MM.1S (cell line): ENCODE data around the gene APOO.

Experiments
- DNase-seq: peaks from one replicate; pipeline ENCODE4 v3.0.0-alpha.2; 2015
- H2AFZ ChIP-seq: fragments of 300-600 bp; sonication (generic); 2 replicates; pipeline ENCODE4 v1.6.0; 2016; ENCODE audit warnings: antibody characterized with exemption, low read length
- H3F3A ChIP-seq: fragments of 300-600 bp; sonication (generic); 2 replicates; pipeline ENCODE4 v1.6.1; 2016; ENCODE audit warnings: mild to moderate bottlenecking, antibody characterized with exemption, low read length, moderate library complexity, mixed read lengths; ENCODE audit not compliant: insufficient read depth
- H3K27ac ChIP-seq: fragments of 300-600 bp; sonication (generic); 2 replicates; pipeline ENCODE4 v1.5.1; 2016; ENCODE audit warnings: mild to moderate bottlenecking, low read length
- H3K27me3 ChIP-seq: fragments of 300-600 bp; sonication (generic); replicated peaks from 2 replicates; pipeline ENCODE4 v1.6.0; 2016; ENCODE audit warnings: low read length; ENCODE audit not compliant: insufficient read depth
- H3K36me3 ChIP-seq: fragments of 300-600 bp; sonication (generic); replicated peaks from 2 replicates; pipeline ENCODE4 v1.6.1; 2016; ENCODE audit warnings: mild to moderate bottlenecking, low read length, mixed read lengths; ENCODE audit not compliant: insufficient read depth
- H3K4me1 ChIP-seq: fragments of 300-600 bp; sonication (generic); 2 replicates; pipeline ENCODE4 v1.6.1; 2016; ENCODE audit warnings: low read length, mixed read lengths
- H3K4me2 ChIP-seq: fragments of 300-600 bp; sonication (generic); 2 replicates; pipeline ENCODE4 v1.6.0; 2016; ENCODE audit warnings: low read depth, low read length
- H3K4me3 ChIP-seq: fragments of 300-600 bp; sonication (generic); 2 replicates; pipeline ENCODE4 v1.5.1; 2016; ENCODE audit warnings: low read length, mixed read lengths
- H3K79me2 ChIP-seq: fragments of 300-600 bp; sonication (generic); 2 replicates; pipeline ENCODE4 v1.6.1; 2016; ENCODE audit warnings: mixed run types, low read length, mixed read lengths
- H3K9ac ChIP-seq: fragments of 300-600 bp; sonication (generic); 2 replicates; pipeline ENCODE4 v1.6.1; 2016; ENCODE audit warnings: low read length, mixed read lengths
- H3K9me2 ChIP-seq: fragments of 300-600 bp; sonication (generic); replicated peaks from 2 replicates; pipeline ENCODE4 v1.6.1; 2016; ENCODE audit warnings: mild to moderate bottlenecking, low read length, mixed read lengths; ENCODE audit not compliant: insufficient read depth
- H3K9me3 ChIP-seq: fragments of 300-600 bp; sonication (generic); replicated peaks from 2 replicates; pipeline ENCODE4 v1.6.1; 2016; ENCODE audit warnings: mild to moderate bottlenecking, low read length, mixed read lengths; ENCODE audit not compliant: insufficient read depth
- H4K20me1 ChIP-seq: fragments of 300-600 bp; sonication (generic); 2 replicates; pipeline ENCODE4 v1.6.1; 2016; ENCODE audit warnings: mild to moderate bottlenecking, low read length, moderate library complexity, mixed read lengths; ENCODE audit not compliant: insufficient read depth
- EZH2 ChIP-seq: fragments of 300-600 bp; sonication (generic); optimal IDR thresholded peaks from 2 replicates; pipeline ENCODE3; 2017; ENCODE audit warnings: low read depth, mild to moderate bottlenecking, antibody characterized with exemption, low read length, mixed read lengths
- EZH2phosphoT487 ChIP-seq: fragments of 300-600 bp; sonication (generic); IDR thresholded peaks from 2 replicates; pipeline ENCODE4 v1.6.1; 2018; ENCODE audit warnings: antibody characterized with exemption, low read length
- TF ChIP-seq, protein P1 (sequence below): fragments of 300-600 bp; sonication (generic); IDR thresholded peaks from 2 replicates; pipeline ENCODE4 v1.5.1; 2016; ENCODE audit warnings: antibody characterized with exemption, low read length, mixed read lengths

APOO gene

DNA sequence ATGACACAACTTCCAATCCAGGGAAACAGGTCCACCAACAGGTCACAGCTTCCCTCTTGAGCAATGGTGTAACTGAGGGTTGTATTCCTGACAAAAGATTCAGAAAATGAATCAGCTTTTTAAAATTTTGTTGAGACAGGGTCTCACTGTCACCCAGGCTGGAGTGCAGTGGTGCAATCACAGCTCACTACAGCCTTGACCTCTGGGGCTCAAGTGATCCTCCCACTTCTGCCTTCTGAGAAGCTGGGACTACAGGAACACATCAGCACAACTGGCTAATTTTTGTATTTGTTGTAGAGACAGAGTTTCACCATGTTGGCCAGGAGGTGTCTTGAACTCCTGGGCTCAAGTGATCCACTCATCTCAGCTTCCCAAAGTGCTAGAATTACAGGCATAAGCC lies 81.1 kb downstream of the APOO start:
- TF ChIP-seq, protein P1, sequence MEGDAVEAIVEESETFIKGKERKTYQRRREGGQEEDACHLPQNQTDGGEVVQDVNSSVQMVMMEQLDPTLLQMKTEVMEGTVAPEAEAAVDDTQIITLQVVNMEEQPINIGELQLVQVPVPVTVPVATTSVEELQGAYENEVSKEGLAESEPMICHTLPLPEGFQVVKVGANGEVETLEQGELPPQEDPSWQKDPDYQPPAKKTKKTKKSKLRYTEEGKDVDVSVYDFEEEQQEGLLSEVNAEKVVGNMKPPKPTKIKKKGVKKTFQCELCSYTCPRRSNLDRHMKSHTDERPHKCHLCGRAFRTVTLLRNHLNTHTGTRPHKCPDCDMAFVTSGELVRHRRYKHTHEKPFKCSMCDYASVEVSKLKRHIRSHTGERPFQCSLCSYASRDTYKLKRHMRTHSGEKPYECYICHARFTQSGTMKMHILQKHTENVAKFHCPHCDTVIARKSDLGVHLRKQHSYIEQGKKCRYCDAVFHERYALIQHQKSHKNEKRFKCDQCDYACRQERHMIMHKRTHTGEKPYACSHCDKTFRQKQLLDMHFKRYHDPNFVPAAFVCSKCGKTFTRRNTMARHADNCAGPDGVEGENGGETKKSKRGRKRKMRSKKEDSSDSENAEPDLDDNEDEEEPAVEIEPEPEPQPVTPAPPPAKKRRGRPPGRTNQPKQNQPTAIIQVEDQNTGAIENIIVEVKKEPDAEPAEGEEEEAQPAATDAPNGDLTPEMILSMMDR: no peak
- TF ChIP-seq EZH2 (no peak), EZH2phosphoT487 (no peak)
- H3K27ac ChIP-seq: no peak overlapping the region
- no peak overlapping the region for H3K4me2 ChIP-seq
- H3K9ac ChIP-seq: no peak overlapping the region
- H3F3A ChIP-seq: no peaks in the 10 kb centered on the region
- no peak for DNase-seq
- no peaks in the 10 kb centered on the region for H3K36me3 ChIP-seq
- no peaks in the 10 kb centered on the region for H4K20me1 ChIP-seq
- H2AFZ ChIP-seq: no peak overlapping the region
- no peaks in the 10 kb centered on the region for H3K9me2 ChIP-seq
- H3K79me2 ChIP-seq: no peaks in the 10 kb centered on the region
- H3K9me3 ChIP-seq: no peaks in the 10 kb centered on the region
- H3K27me3 ChIP-seq: no peaks in the 10 kb centered on the region
- no peaks in the 10 kb centered on the region for H3K4me1 ChIP-seq
- H3K4me3 ChIP-seq: no peak overlapping the region

DNA sequence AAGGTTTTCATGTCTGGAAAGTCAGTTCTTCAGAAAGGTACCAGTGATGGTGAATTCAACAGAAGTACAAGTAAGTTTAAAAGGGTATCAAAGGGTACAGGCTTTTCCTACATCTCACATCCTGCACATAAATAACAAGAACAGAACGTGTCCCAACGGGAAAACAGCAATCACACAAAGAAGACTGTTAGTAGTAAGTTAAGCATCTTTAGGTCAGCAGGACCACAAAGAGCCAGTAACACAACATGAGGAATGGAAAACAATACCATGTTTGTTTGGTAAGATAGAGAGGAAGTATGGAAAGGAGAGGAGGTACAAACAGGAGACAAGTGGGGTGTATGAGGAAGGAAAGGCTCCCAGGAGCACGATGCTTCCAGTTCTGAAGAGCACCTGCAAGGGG lies 81.5 kb downstream of the APOO start:
- Histone ChIP-seq H3K9me2 (no peaks in the 10 kb centered on the region), H3F3A (no peaks in the 10 kb centered on the region), H2AFZ (no peak overlapping the region), H3K9ac (no peak overlapping the region), H3K9me3 (no peaks in the 10 kb centered on the region), H3K27me3 (no peaks in the 10 kb centered on the region), H3K4me1 (no peaks in the 10 kb centered on the region), H3K4me2 (no peak overlapping the region), H3K36me3 (no peaks in the 10 kb centered on the region), H3K4me3 (no peak overlapping the region), H4K20me1 (no peaks in the 10 kb centered on the region), H3K79me2 (no peaks in the 10 kb centered on the region), H3K27ac (no peak overlapping the region)
- no peak for DNase-seq
- TF ChIP-seq EZH2phosphoT487 (no peak), EZH2 (no peak)
- TF ChIP-seq, protein P1: no peak

DNA sequence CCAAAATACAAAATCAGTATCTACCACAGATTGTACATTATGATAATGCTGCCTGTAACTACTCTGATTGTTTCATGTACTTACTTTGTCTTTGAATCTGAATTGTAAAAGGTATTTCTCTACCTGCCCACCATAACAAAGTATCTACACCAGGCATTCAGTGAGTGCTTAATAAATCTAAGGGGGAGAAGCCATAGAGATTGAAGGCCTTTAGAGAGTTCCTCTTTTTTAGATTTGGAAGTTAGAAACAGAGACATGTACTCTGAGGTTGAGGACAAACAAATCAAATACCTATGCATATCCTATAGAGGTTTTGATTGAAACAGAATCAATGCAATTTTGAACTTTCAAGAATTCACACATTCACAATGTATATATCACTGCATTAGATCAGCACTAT lies 82.1 kb downstream of the APOO start:
- Histone ChIP-seq H3K9me2 (no peaks in the 10 kb centered on the region), H3K9ac (no peak overlapping the region), H3K4me1 (no peaks in the 10 kb centered on the region), H3K4me3 (no peak overlapping the region), H3K79me2 (no peaks in the 10 kb centered on the region), H2AFZ (no peak overlapping the region), H3K9me3 (no peaks in the 10 kb centered on the region), H4K20me1 (no peaks in the 10 kb centered on the region), H3K27me3 (no peaks in the 10 kb centered on the region), H3K36me3 (no peaks in the 10 kb centered on the region), H3K4me2 (no peak overlapping the region), H3K27ac (no peak overlapping the region), H3F3A (no peaks in the 10 kb centered on the region)
- TF ChIP-seq EZH2phosphoT487: no peak
- TF ChIP-seq, protein P1: no peak
- TF ChIP-seq EZH2: no peak
- DNase-seq: no peak
